Skeletal muscle satellite cell (primary cell): ENCODE results near the gene HADHB.

Experiments
- H3K27me3 ChIP-seq: 2 replicates; pipeline ENCODE4 v1.7.0; 2013; ENCODE audit warnings: low read length; ENCODE audit not compliant: control insufficient read depth, insufficient read depth
- H3K36me3 ChIP-seq: 2 replicates; pipeline ENCODE4 v1.7.0; 2013; ENCODE audit warnings: mild to moderate bottlenecking, control low read depth, low read length; ENCODE audit not compliant: insufficient read depth
- H3K4me1 ChIP-seq: 2 replicates; pipeline ENCODE4 v1.7.0; 2013; ENCODE audit warnings: low read length; ENCODE audit not compliant: control insufficient read depth, insufficient read depth
- H3K4me2 ChIP-seq: 2 replicates; pipeline ENCODE4 v1.7.0; 2013; ENCODE audit warnings: mild to moderate bottlenecking, low read length
- H3K4me3 ChIP-seq: 2 replicates; pipeline ENCODE4 v1.7.0; 2013; ENCODE audit warnings: low read length
- H3K9ac ChIP-seq: 2 replicates; pipeline ENCODE4 v1.7.0; 2013; ENCODE audit warnings: mild to moderate bottlenecking, low read depth, low read length, moderate library complexity
- H3K9me3 ChIP-seq: replicated peaks from 2 replicates; pipeline ENCODE4 v1.7.0; 2013; ENCODE audit warnings: mild to moderate bottlenecking, control low read depth, low read length

The HADHB gene

DNA sequence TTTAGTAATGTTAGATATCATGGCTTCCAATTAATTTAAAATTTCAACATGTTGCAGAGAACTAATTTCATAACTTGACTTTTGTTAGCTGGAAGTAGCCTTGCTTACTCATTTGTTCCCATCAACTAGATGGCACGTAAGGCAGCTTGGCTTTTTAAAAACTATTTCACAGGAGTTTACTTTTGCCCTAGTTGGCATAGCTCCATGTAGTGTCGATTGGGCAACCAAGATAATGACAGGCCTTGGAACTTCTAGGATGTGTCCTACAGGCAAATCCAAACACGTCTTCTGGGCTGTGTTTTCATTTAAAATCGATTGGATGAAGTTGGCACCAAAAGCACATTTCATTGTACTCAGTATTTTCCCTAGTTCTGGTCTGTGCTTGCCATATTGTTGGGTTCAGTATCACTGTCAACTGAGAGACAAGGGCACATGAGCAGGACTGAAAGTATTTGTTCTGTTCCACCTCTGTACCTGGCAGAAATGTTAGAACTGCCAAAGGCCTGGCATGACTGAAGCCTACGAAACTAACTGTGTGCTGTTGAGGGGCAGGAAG lies 29.4 kb downstream of the HADHB start:
- H3K9me3 ChIP-seq = no peaks in the 10 kb centered on the region
- H3K9ac ChIP-seq = no peak overlapping the region
- H3K4me3 ChIP-seq = peak overlapping the region; percentile 39
- H3K27me3 ChIP-seq = no peaks in the 10 kb centered on the region
- H3K4me2 ChIP-seq = peak overlapping the region; percentile 72
- peaks cover 31% of the 10 kb centered on the region for H3K36me3 ChIP-seq
- peaks cover 34% of the 10 kb centered on the region for H3K4me1 ChIP-seq

DNA sequence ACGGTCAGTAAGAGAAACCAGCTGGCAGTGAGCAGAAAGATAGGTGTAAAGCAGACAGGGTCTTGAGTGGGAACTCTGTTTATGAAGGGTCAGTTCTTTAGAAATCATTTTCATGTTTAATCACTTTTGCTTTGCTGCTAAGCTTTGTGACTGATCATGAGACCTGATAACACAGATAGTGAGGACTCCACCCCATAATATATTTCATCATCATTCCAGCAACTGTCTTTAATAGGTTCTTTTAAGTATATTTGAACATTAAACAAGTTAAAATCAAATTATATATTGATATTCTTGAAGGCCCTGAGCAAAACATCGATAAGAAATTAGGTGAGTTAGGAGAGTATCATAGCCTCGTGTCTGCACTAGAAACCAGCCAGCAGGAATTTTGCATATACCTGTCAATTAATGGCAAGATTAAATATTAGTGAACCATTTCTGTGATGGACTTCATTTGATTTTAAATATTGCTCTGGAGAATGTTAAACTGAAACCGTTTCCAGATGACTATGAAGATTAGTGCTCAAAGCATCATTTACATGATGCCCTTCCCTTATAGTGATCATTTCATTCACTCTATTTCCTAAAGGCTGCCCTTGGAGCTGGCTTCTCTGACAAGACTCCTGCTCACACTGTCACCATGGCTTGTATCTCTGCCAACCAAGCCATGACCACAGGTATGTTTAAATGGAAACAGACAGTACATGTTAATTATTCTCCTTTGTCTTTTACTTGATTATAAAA lies 31.9 kb downstream of the HADHB start:
- H3K4me1 ChIP-seq = peaks cover 21% of the 10 kb centered on the region
- H3K4me2 ChIP-seq = no peak overlapping the region
- no peak overlapping the region for H3K4me3 ChIP-seq
- peaks cover 52% of the 10 kb centered on the region for H3K36me3 ChIP-seq
- H3K27me3 ChIP-seq = no peaks in the 10 kb centered on the region
- H3K9ac ChIP-seq = no peak overlapping the region
- no peaks in the 10 kb centered on the region for H3K9me3 ChIP-seq

DNA sequence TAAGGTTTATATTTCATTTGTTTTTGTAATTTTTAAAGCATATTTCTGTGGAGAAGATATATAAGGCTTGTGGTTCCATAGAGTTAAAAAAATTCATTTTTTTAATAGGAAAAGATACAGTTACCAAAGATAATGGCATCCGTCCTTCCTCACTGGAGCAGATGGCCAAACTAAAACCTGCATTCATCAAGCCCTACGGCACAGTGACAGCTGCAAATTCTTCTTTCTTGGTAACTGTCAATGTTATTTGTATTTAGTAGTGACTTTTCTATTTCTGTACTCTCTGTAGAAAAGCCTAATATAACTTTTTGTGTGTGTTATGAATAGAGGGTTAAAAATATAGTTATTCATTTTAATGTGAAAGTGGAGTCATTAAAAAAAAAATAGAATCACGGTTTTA lies 35.1 kb downstream of the HADHB start:
- Histone ChIP-seq H3K9me3 (no peaks in the 10 kb centered on the region), H3K36me3 (peaks cover 71% of the 10 kb centered on the region), H3K4me3 (no peak overlapping the region), H3K9ac (no peak overlapping the region), H3K4me2 (no peak overlapping the region), H3K27me3 (no peaks in the 10 kb centered on the region), H3K4me1 (peaks cover 5% of the 10 kb centered on the region)

DNA sequence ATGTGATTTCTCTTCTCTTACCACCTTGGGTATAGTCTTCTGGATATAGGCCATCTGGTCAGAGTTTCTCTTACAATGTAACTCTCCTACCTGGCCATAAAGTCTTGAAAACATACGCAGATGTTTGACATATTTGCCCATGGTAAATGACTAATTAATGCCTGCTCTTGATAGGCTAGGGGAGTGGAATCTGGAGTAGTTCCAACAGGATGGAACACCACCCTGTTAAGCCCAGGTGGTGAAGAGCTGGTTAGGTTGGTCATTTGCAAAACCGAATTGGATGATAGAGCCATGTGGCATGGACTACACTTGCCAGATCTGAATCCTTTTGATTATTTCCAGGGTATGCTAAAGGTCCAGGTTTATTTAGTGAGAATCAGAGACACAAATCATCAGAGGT lies 36.5 kb downstream of the HADHB start:
- H3K9ac ChIP-seq = no peak overlapping the region
- no peaks in the 10 kb centered on the region for H3K27me3 ChIP-seq

DNA sequence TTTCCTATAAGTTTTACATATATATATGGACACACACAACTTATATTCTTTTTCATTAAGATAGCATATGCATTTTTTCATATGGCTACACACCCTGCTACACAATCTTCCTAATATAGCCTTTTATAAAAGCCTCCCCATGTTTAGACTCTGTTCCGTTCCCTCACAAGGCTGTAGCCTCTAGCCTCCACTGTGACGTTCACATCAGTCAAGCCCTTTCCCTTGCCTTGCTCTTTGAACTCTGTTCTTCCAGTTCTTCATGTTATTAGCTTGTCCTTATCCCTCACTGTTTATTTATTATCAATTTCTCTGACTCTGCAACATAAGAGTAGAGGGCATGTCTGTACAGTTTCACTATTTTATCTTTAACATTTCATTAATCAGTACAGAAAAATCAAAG lies 38.9 kb downstream of the HADHB start:
- Histone ChIP-seq H3K4me1 (peaks cover 5% of the 10 kb centered on the region), H3K9ac (no peak overlapping the region), H3K36me3 (peaks cover 66% of the 10 kb centered on the region), H3K27me3 (no peaks in the 10 kb centered on the region), H3K4me2 (no peak overlapping the region), H3K4me3 (no peak overlapping the region), H3K9me3 (no peaks in the 10 kb centered on the region)

More for the DNA sequence above, 36.5 kb downstream of the HADHB start:
- H3K36me3 ChIP-seq = peaks cover 70% of the 10 kb centered on the region
- H3K4me3 ChIP-seq = no peak overlapping the region
- H3K9me3 ChIP-seq = no peaks in the 10 kb centered on the region
- H3K4me1 ChIP-seq = peaks cover 5% of the 10 kb centered on the region
- no peak overlapping the region for H3K4me2 ChIP-seq

DNA sequence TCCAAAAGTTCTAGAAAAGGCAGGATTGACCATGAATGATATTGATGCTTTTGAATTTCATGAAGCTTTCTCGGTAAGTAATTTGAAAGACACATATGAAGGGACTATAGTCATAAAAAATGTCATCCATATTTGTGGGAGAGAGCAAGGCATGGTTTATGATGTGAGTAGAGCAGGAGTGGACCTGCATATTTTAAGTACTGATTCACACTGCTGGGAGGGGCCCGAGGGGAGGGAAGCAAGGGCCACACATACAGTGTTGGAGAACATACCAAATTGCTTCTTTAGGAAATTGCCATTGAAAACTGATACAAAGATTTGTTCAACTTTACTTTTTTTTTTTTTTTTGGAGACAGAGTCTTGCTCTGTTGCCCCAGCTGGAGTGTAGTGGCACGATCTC lies 39.4 kb downstream of the HADHB start:
- Histone ChIP-seq H3K27me3 (no peaks in the 10 kb centered on the region), H3K4me3 (no peak overlapping the region), H3K9ac (no peak overlapping the region), H3K9me3 (no peaks in the 10 kb centered on the region), H3K36me3 (peaks cover 61% of the 10 kb centered on the region), H3K4me2 (no peak overlapping the region), H3K4me1 (peaks cover 5% of the 10 kb centered on the region)

DNA sequence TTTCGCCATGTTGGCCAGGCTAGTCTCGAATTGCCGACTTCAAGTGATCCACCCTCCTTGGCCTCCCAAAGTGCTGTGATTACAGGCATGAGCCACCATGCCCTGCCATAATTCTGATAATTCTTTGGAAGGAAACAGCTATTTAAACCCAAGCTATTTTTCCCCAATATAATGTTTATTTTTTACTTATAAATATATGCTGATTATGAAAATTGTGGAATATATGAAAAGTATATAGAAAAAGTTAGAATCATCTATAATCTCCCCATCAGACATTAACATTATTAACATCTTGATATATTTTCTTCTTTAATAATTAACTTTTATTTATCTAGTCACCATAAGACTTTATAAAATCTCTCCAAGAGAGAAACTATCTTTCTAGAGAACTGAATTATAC lies 41.2 kb downstream of the HADHB start:
- H3K36me3 ChIP-seq = peaks cover 57% of the 10 kb centered on the region
- no peak overlapping the region for H3K4me2 ChIP-seq
- H3K4me1 ChIP-seq = peaks cover 5% of the 10 kb centered on the region
- no peak overlapping the region for H3K4me3 ChIP-seq
- H3K9ac ChIP-seq = no peak overlapping the region
- H3K27me3 ChIP-seq = no peaks in the 10 kb centered on the region
- no peaks in the 10 kb centered on the region for H3K9me3 ChIP-seq

- H3K4me2 ChIP-seq = no peak overlapping the region
- H3K9ac ChIP-seq = no peak overlapping the region
- no peak overlapping the region for H3K4me3 ChIP-seq
- no peaks in the 10 kb centered on the region for H3K27me3 ChIP-seq
- no peaks in the 10 kb centered on the region for H3K9me3 ChIP-seq
- H3K36me3 ChIP-seq = peaks cover 30% of the 10 kb centered on the region
- H3K4me1 ChIP-seq = peaks cover 7% of the 10 kb centered on the region
These were observed 45.3 kb downstream of the HADHB start for GRCh38 chr2:26290001-26290400.

DNA sequence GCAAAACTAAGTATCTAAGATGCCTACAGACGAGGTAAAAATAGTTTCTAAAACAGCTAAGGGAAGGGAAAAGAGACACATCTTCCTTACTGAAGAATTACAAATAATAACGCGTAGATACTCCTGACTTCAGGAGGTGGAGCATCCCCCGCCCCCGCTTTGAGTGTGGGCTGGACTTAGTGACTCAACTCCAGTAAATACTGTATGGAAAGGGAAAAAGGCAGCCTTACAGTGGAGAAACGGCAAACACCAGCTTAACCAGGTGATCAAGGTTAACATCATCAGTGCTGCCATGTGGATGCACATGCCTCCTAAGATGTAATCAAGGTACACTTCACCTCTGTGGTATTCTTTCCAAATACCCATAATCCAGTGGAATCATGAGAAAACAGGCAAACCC lies 47.9 kb downstream of the HADHB start:
- no peak overlapping the region for H3K4me2 ChIP-seq

GRCh38 chr2:26295511-26295910 lies 50.8 kb downstream of the HADHB start:
- Histone ChIP-seq H3K36me3 (no peaks in the 10 kb centered on the region), H3K4me3 (no peak overlapping the region), H3K9me3 (no peaks in the 10 kb centered on the region), H3K4me2 (no peak overlapping the region), H3K4me1 (peaks cover 26% of the 10 kb centered on the region), H3K27me3 (no peaks in the 10 kb centered on the region), H3K9ac (no peak overlapping the region)

More for the DNA sequence above, 47.9 kb downstream of the HADHB start:
- H3K9ac ChIP-seq = no peak overlapping the region
- no peak overlapping the region for H3K4me3 ChIP-seq
- peaks cover 14% of the 10 kb centered on the region for H3K36me3 ChIP-seq
- H3K9me3 ChIP-seq = no peaks in the 10 kb centered on the region
- peaks cover 7% of the 10 kb centered on the region for H3K4me1 ChIP-seq
- H3K27me3 ChIP-seq = no peaks in the 10 kb centered on the region

- no peak overlapping the region for H3K9ac ChIP-seq
- H3K27me3 ChIP-seq = no peaks in the 10 kb centered on the region
- H3K36me3 ChIP-seq = no peaks in the 10 kb centered on the region
- H3K4me3 ChIP-seq = no peak overlapping the region
- H3K9me3 ChIP-seq = no peaks in the 10 kb centered on the region
- no peak overlapping the region for H3K4me2 ChIP-seq
- peaks cover 29% of the 10 kb centered on the region for H3K4me1 ChIP-seq
These were observed 52.3 kb downstream of the HADHB start for GRCh38 chr2:26297061-26297460.

DNA sequence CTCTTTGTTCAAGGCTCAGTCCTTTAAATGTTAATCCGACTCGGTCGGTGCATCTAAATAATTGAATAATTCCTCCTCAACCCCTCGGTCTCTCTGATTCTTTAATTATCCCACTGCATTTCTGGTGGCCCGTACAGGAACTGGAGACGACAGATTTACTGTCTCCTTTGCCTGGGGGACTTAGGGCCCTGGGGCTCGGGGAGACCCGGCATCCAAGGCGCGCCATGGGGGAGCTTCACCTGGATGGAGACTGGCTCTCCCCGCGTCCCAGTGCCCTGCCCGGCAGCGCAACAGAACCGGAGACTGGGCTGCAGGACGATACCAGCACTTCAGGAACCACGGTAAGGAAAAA lies 53.5 kb downstream of the HADHB start:
- H3K4me2 ChIP-seq = peak overlapping the region; percentile 96
- peak overlapping the region; percentile 82 for H3K9ac ChIP-seq
- H3K36me3 ChIP-seq = no peaks in the 10 kb centered on the region
- no peaks in the 10 kb centered on the region for H3K9me3 ChIP-seq
- H3K4me3 ChIP-seq = peak overlapping the region; percentile 74
- peaks cover 28% of the 10 kb centered on the region for H3K4me1 ChIP-seq
- no peaks in the 10 kb centered on the region for H3K27me3 ChIP-seq
